GM23338 (cell line): Measurements from ENCODE around the gene RAD50. TPM values are rescaled to one million over a fixed set of nuclear protein-coding genes. Genes with fewer than 3 reads are reported as not detected.

Experiments used
- ATAC-seq: fragments of 200-7000 bp; cut with Tn5 transposase; 3 replicates; pipeline ENCODE4 v1.9.1; 2020
- DNase-seq: peaks from one replicate; pipeline ENCODE4 v3.0.0-alpha.2; 2015; ENCODE audit warnings: low spot score
- H2AFZ ChIP-seq: fragments of 200-600 bp; sonication (generic); 2 replicates; pipeline ENCODE4 v1.8.0; 2016; ENCODE audit warnings: antibody characterized with exemption, mild to moderate bottlenecking, moderate library complexity
- H3F3A ChIP-seq: fragments of 200-600 bp; sonication (generic); replicated peaks from 2 replicates; pipeline ENCODE4 v1.8.0; 2017; ENCODE audit warnings: antibody characterized with exemption, mixed run types, low read depth
- H3K27ac ChIP-seq: fragments of 200-600 bp; sonication (generic); 2 replicates; pipeline ENCODE4 v1.6.1; 2016; ENCODE audit warnings: low read depth
- H3K27me3 ChIP-seq: fragments of 200-600 bp; sonication (generic); 2 replicates; pipeline ENCODE4 v1.8.0; 2016; ENCODE audit warnings: mild to moderate bottlenecking, mixed run types, moderate library complexity; ENCODE audit not compliant: insufficient read depth
- H3K36me3 ChIP-seq: fragments of 200-600 bp; sonication (generic); 2 replicates; pipeline ENCODE4 v1.8.0; 2016; ENCODE audit warnings: mild to moderate bottlenecking; ENCODE audit not compliant: insufficient read depth
- H3K4me1 ChIP-seq: fragments of 200-600 bp; sonication (generic); 2 replicates; pipeline ENCODE4 v1.8.0; 2016; ENCODE audit warnings: mild to moderate bottlenecking, moderate library complexity; ENCODE audit not compliant: insufficient read depth
- H3K4me2 ChIP-seq: fragments of 200-600 bp; sonication (generic); 2 replicates; pipeline ENCODE4 v1.7.1; 2017; ENCODE audit warnings: mixed run types
- H3K4me3 ChIP-seq: fragments of 200-600 bp; sonication (generic); 2 replicates; pipeline ENCODE4 v1.6.1; 2016; ENCODE audit warnings: mixed run types
- H3K79me2 ChIP-seq: fragments of 200-600 bp; sonication (generic); replicated peaks from 2 replicates; pipeline ENCODE4 v1.8.0; 2017; ENCODE audit warnings: mild to moderate bottlenecking; ENCODE audit not compliant: insufficient read depth
- H3K9me2 ChIP-seq: fragments of 200-600 bp; sonication (generic); 2 replicates; pipeline ENCODE4 v1.8.0; 2017; ENCODE audit not compliant: insufficient read depth
- H4K20me1 ChIP-seq: fragments of 200-600 bp; sonication (generic); replicated peaks from 2 replicates; pipeline ENCODE4 v1.8.0; 2017; ENCODE audit warnings: mild to moderate bottlenecking; ENCODE audit not compliant: insufficient read depth
- H3K27ac Mint-ChIP-seq: 2 replicates; pipeline ENCODE4 v1.8.0; 2020; ENCODE audit warnings: inconsistent platforms, mild to moderate bottlenecking, moderate library complexity, mixed read lengths
- H3K27me3 Mint-ChIP-seq: 3 replicates; pipeline ENCODE4 v1.8.0; 2022; ENCODE audit warnings: low read depth, mild to moderate bottlenecking, moderate library complexity, mixed read lengths, inconsistent platforms; ENCODE audit not compliant: insufficient read depth, poor library complexity
- H3K36me3 Mint-ChIP-seq: 3 replicates; pipeline ENCODE4 v1.8.0; 2021; ENCODE audit warnings: low read depth, mild to moderate bottlenecking, inconsistent platforms, moderate library complexity, mixed read lengths
- H3K4me1 Mint-ChIP-seq: 3 replicates; pipeline ENCODE4 v1.8.0; 2020; ENCODE audit warnings: mild to moderate bottlenecking, inconsistent platforms, mixed read lengths
- H3K4me3 Mint-ChIP-seq: 3 replicates; pipeline ENCODE4 v1.8.0; 2021; ENCODE audit warnings: moderate library complexity, mild to moderate bottlenecking, inconsistent platforms, mixed read lengths
- H3K9me3 Mint-ChIP-seq: 3 replicates; pipeline ENCODE4 v1.8.0; 2020; ENCODE audit warnings: moderate library complexity, mild to moderate bottlenecking, inconsistent platforms, mixed read lengths
- CREB1 ChIP-seq: fragments of 250-450 bp; sonication (Bioruptor Pico); IDR thresholded peaks from 2 replicates; pipeline ENCODE4 v1.5.0; 2020; ENCODE audit warnings: low read depth, mild to moderate bottlenecking, moderate library complexity
- CTCF ChIP-seq, 2 experiments: fragments of 200-600 bp in 1 of 2; sonication (generic) in 1 of 2; conservative IDR thresholded peaks; 2 replicates each; pipeline versions ENCODE4 v1.5.1 to v1.6.1; 2016 to 2017; ENCODE audit warnings: antibody characterized with exemption in 2 of 2, low read depth in 2 of 2, mild to moderate bottlenecking in 2 of 2, moderate library complexity in 1 of 2
- EZH2 ChIP-seq: fragments of 200-600 bp; sonication (generic); IDR thresholded peaks from one replicate; pipeline ENCODE4 v1.8.0; 2017; ENCODE audit warnings: antibody characterized with exemption, mild to moderate bottlenecking, low read depth; ENCODE audit not compliant: unreplicated experiment
- JUNB ChIP-seq: IDR thresholded peaks from one replicate; pipeline ENCODE4 v1.6.1; 2016; ENCODE audit warnings: antibody characterized with exemption; ENCODE audit not compliant: unreplicated experiment
- NANOG ChIP-seq: IDR thresholded peaks from 2 replicates; pipeline ENCODE4 v1.6.1; 2016; ENCODE audit warnings: antibody characterized with exemption, borderline replicate concordance
- POLR2AphosphoS5 ChIP-seq: IDR thresholded peaks from 2 replicates; pipeline ENCODE4 v1.6.1; 2016; ENCODE audit warnings: antibody characterized with exemption, low read depth
- REST ChIP-seq: IDR thresholded peaks from one replicate; pipeline ENCODE4 v1.6.1; 2018; ENCODE audit warnings: antibody characterized with exemption; ENCODE audit not compliant: unreplicated experiment
- STAT1 ChIP-seq: IDR thresholded peaks from one replicate; pipeline ENCODE4 v1.6.1; 2016; ENCODE audit warnings: antibody characterized with exemption; ENCODE audit not compliant: unreplicated experiment
- ZNF114 ChIP-seq: fragments of 250-450 bp; sonication (Bioruptor Pico); IDR thresholded peaks from 2 replicates; pipeline ENCODE4 v1.5.0; 2020; ENCODE audit warnings: mild to moderate bottlenecking, moderate library complexity
- ZNF462 ChIP-seq: fragments of 250-450 bp; sonication (Bioruptor Pico); IDR thresholded peaks from 2 replicates; pipeline ENCODE4 v1.5.0; 2020; ENCODE audit warnings: mild to moderate bottlenecking, moderate library complexity
- polyA plus RNA-seq: library from polyadenylated mRNA; unstranded; fragments of >200 nt; fragmentation: Nextera tagmentation; extraction: Ambion mirVana; gene quantifications from 2 replicates; pipeline ENCODE4 v1.2.1, GENCODE V29; 2016
- total RNA-seq: library from RNA; depleted of rRNA; stranded (reverse); fragments of >200 nt; shearing (Covaris generic); gene quantifications from 2 replicates; pipeline ENCODE4 v1.2.3, GENCODE V29; 2014

RAD50 gene
- total and polyA plus RNA-seq, 2 experiments from 2014 or later = 27.0 to 52.2 TPM

GRCh38 chr5:132640613-132641012 is 83.8 kb downstream of the RAD50 start (continued):
- TF ChIP-seq ZNF462 (no peak), POLR2AphosphoS5 (no peak)

- no peak overlapping the region for H2AFZ ChIP-seq
Observed at GRCh38 chr5:132641241-132641723, 84.5 kb downstream of the RAD50 start.

GRCh38 chr5:132641841-132642240 is 85.1 kb downstream of the RAD50 start:
- Mint-ChIP-seq H3K9me3 (no peaks in the 10 kb centered on the region; the same call in 2 of the 3 replicates), H3K4me1 (peaks cover 18% of the 10 kb centered on the region), H3K27ac (no peak overlapping the region; the same call in 1 of the 2 replicates), H3K36me3 (peaks cover 43% of the 10 kb centered on the region), H3K27me3 (peaks cover 4% of the 10 kb centered on the region), H3K4me3 (no peak overlapping the region)
- Histone ChIP-seq H3K36me3 (peaks cover 6% of the 10 kb centered on the region), H3K4me3 (no peak overlapping the region), H4K20me1 (no peaks in the 10 kb centered on the region), H2AFZ (no peak overlapping the region), H3K4me2 (no peak overlapping the region), H3K4me1 (peaks cover 18% of the 10 kb centered on the region), H3F3A (no peaks in the 10 kb centered on the region), H3K79me2 (no peaks in the 10 kb centered on the region), H3K9me2 (no peaks in the 10 kb centered on the region), H3K27me3 (no peaks in the 10 kb centered on the region), H3K27ac (no peak overlapping the region)
- ATAC-seq = no peak
- DNase-seq = no peak
- TF ChIP-seq REST = no peak
- TF ChIP-seq NANOG = no peak
- no peak for TF ChIP-seq CREB1 (CRISPR knock-in tag)
- TF ChIP-seq CTCF (conservative IDR thresholded peaks at IDR 0.05; ENCODE audit: low read depth in 2 of 2) = no peak
- TF ChIP-seq ZNF114 (CRISPR knock-in tag) = no peak
- no peak for TF ChIP-seq JUNB
- TF ChIP-seq EZH2 = no peak

More at GRCh38 chr5:132641241-132641723, 84.5 kb downstream of the RAD50 start:
- Histone ChIP-seq H4K20me1 (no peaks in the 10 kb centered on the region), H3F3A (no peaks in the 10 kb centered on the region), H3K36me3 (peaks cover 6% of the 10 kb centered on the region), H3K9me2 (no peaks in the 10 kb centered on the region), H3K4me1 (peaks cover 18% of the 10 kb centered on the region), H3K4me3 (no peak overlapping the region), H3K4me2 (no peak overlapping the region), H3K27ac (no peak overlapping the region), H3K27me3 (no peaks in the 10 kb centered on the region), H3K79me2 (no peaks in the 10 kb centered on the region)
- TF ChIP-seq STAT1 = no peak
- TF ChIP-seq JUNB = no peak
- DNase-seq (no peak), ATAC-seq (no peak)
- H3K4me1 Mint-ChIP-seq = peaks cover 18% of the 10 kb centered on the region
- H3K36me3 Mint-ChIP-seq = peaks cover 43% of the 10 kb centered on the region
- no peaks in the 10 kb centered on the region; the same call in 2 of the 3 replicates for H3K9me3 Mint-ChIP-seq
- H3K27me3 Mint-ChIP-seq = peaks cover 4% of the 10 kb centered on the region
- no peak overlapping the region for H3K4me3 Mint-ChIP-seq
- H3K27ac Mint-ChIP-seq = no peak overlapping the region
